GM10266 (cell line): ENCODE results near the gene GAS2.
"Not testable (repeated sequence)": the region's sequence is repeated elsewhere in the genome, so short reads cannot be mapped to it uniquely, and the experiment has no call there.

Source experiments
- DNase-seq: peaks from one replicate; pipeline ENCODE4 v3.0.0; 2012; ENCODE audit errors: extremely low spot score
- CTCF ChIP-seq: IDR thresholded peaks from 2 replicates; pipeline ENCODE4 v1.5.1; 2012; ENCODE audit warnings: mild to moderate bottlenecking, low read depth; ENCODE audit not compliant: control insufficient read depth, insufficient read depth; ENCODE audit errors: missing control alignments

The GAS2 gene

DNA sequence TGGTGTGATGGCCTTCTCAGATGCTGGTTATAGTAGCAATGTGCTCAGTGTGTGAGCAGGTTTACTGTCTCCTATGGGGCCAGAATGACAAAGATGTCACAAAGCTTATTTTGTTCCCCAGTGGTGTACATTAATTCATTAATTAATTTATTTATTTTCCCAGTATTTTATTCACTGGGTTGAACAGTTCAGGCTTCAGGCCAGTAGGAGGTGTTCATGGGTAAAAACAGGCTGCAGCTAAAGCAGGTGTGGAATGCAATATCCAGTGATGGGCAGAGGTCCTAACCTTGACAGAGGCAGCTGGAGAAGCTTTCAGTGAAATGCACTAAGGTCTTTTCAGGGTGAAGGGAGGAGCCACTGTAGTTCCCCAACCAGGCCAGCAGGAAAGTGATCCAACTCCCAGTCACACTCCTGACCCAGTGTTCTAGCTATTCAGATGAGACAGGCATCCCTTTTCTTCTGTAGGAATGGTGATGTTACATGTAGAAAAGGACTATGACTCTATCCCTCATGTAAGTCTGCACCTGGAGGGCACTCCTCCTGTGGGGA is 33.0 kb upstream of the GAS2 start:
- DNase-seq = no peak
- no peak for TF ChIP-seq CTCF

GRCh38 chr11:22634897-22635629 is 31.3 kb upstream of the GAS2 start:
- DNase-seq = no peak
- no peak for TF ChIP-seq CTCF

GRCh38 chr11:22635689-22636088 is 30.7 kb upstream of the GAS2 start:
- no peak for TF ChIP-seq CTCF

DNA sequence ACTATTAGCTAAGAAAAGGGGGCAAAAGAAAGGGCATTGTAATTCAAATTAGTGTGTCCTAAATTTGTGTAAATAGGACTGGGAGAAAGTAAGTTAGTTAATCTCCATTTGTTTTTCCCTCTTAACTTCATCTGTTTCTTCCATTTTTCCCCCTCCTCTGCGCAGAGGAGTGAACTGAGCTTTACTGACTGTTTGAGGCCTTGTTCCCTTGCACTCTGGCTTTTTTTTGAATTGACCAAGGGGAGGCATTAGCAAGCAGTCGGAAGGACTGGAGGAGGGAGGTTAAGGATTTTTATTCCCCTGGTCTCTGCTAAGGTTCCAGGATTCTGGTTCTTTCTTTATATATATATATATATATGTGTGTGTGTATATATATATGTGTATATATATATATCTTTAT is 25.5 kb upstream of the GAS2 start:
- DNase-seq = no peak
- no peak for TF ChIP-seq CTCF

More at GRCh38 chr11:22635689-22636088, 30.7 kb upstream of the GAS2 start:
- DNase-seq = no peak

- no peak for TF ChIP-seq CTCF
These were observed 24.9 kb upstream of the GAS2 start for GRCh38 chr11:22641559-22641958.

DNA sequence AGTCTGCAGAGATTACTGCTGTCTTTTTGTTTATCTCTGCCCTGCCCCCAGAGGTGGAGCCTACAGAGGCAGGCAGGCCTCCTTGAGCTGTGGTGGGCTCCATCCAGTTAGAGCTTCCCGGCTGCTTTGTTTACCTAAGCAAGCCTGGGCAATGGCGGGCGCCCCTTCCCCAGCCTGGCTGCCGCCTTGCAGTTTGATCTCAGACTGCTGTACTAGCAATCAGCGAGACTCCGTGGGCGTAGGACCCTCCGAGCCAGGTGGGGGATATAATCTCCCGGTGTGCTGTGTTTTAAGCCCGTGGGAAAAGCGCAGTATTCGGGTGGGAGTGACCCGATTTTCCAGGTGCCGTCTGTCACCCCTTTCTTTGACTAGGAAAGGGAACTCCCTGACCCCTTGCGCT is 14.1 kb upstream of the GAS2 start:
- DNase-seq = not testable (repeated sequence)

More at GRCh38 chr11:22641559-22641958, 24.9 kb upstream of the GAS2 start:
- DNase-seq = no peak

- no peak for DNase-seq
- no peak for TF ChIP-seq CTCF
These were observed 10.3 kb upstream of the GAS2 start for GRCh38 chr11:22656130-22656529.
